ENCODE results near the gene CCDC142. TPM values are rescaled to one million over a fixed set of nuclear protein-coding genes. Genes with fewer than 3 reads are reported as not detected.

Gene CCDC142
- total RNA-seq, 1 experiment from 2014 or later = 15.7 TPM

GRCh38 chr2:74515271-74515980 is 32.6 kb upstream of the CCDC142 start:
- in situ Hi-C loops (cut with HindIII; ENCODE audit: low sequenced_read_pairs) = no loop called here
- no peak for DNase-seq (ENCODE audit: low spot score)

GRCh38 chr2:74514368-74515270 is 31.8 kb upstream of the CCDC142 start, which contains the start of gene TLX2:
Gene TLX2 (plus strand): TSS chr2:74514450. CDS start chr2:74514807, 357 bp downstream.
- DNase-seq (ENCODE audit: low spot score) = no peak
- in situ Hi-C loops (cut with HindIII; ENCODE audit: low sequenced_read_pairs) = no loop called here

- in situ Hi-C loops (cut with HindIII; ENCODE audit: low sequenced_read_pairs) = no loop called here
- no peak for DNase-seq (ENCODE audit: low spot score)
Measured at GRCh38 chr2:74513605-74514367, 31.0 kb upstream of the CCDC142 start.

GRCh38 chr2:74512744-74513604 is 30.2 kb upstream of the CCDC142 start:
- in situ Hi-C loops (cut with HindIII; ENCODE audit: low sequenced_read_pairs) = no loop called here
- DNase-seq (ENCODE audit: low spot score) = no peak

GRCh38 chr2:74511104-74511989 is 28.5 kb upstream of the CCDC142 start:
- DNase-seq (ENCODE audit: low spot score) = no peak
- in situ Hi-C loops (cut with HindIII; ENCODE audit: low sequenced_read_pairs) = no loop called here

GRCh38 chr2:74510272-74510671 is 27.5 kb upstream of the CCDC142 start:
- no peak for DNase-seq (ENCODE audit: low spot score)
- in situ Hi-C loops (cut with HindIII; ENCODE audit: low sequenced_read_pairs) = no loop called here

GRCh38 chr2:74507926-74508520 is 25.2 kb upstream of the CCDC142 start:
- in situ Hi-C loops (cut with HindIII; ENCODE audit: low sequenced_read_pairs) = no loop called here
- DNase-seq (ENCODE audit: low spot score) = peak; percentile 59

- in situ Hi-C loops (cut with HindIII; ENCODE audit: low sequenced_read_pairs) = no loop called here
Measured at GRCh38 chr2:74507145-74507925, 24.5 kb upstream of the CCDC142 start, which contains the start of gene PCGF1. Gene PCGF1 (minus strand): TSS chr2:74507695. CDS start chr2:74507668, 27 bp downstream.

GRCh38 chr2:74505448-74506246 is 22.8 kb upstream of the CCDC142 start:
- DNase-seq (ENCODE audit: low spot score) = no peak
- in situ Hi-C loops (cut with HindIII; ENCODE audit: low sequenced_read_pairs) = no loop called here

More at GRCh38 chr2:74507145-74507925, 24.5 kb upstream of the CCDC142 start, which contains the start of gene PCGF1:
- DNase-seq (ENCODE audit: low spot score) = peak; percentile 99

GRCh38 chr2:74504591-74504990 is 21.8 kb upstream of the CCDC142 start:
- in situ Hi-C loops (cut with HindIII; ENCODE audit: low sequenced_read_pairs) = no loop called here
- no peak for DNase-seq (ENCODE audit: low spot score)

GRCh38 chr2:74503506-74504475 is 21.0 kb upstream of the CCDC142 start:
- in situ Hi-C loops (cut with HindIII; ENCODE audit: low sequenced_read_pairs) = no loop called here

GRCh38 chr2:74502720-74503505 is 20.1 kb upstream of the CCDC142 start:
- no peak for DNase-seq (ENCODE audit: low spot score)
- in situ Hi-C loops (cut with HindIII; ENCODE audit: low sequenced_read_pairs) = no loop called here

More at GRCh38 chr2:74503506-74504475, 21.0 kb upstream of the CCDC142 start:
- DNase-seq (ENCODE audit: low spot score) = no peak

- no peak for DNase-seq (ENCODE audit: low spot score)
- in situ Hi-C loops (cut with HindIII; ENCODE audit: low sequenced_read_pairs) = no loop called here
Measured at GRCh38 chr2:74502147-74502719, 19.4 kb upstream of the CCDC142 start.

Data from G401 (cell line).